Chondrocyte (in vitro differentiated cells): ENCODE data around the gene GRHL1. TPM values are rescaled to one million over a fixed set of nuclear protein-coding genes. Genes with fewer than 3 reads are reported as not detected.
"Not testable (repeated sequence)": the region's sequence is repeated elsewhere in the genome, so short reads cannot be mapped to it uniquely, and the experiment has no call there.

ENCODE experiments used
- DNase-seq: peaks from one replicate; pipeline ENCODE4 v3.0.0; 2021; ENCODE audit warnings: mixed read lengths, low spot score
- H3K27ac Mint-ChIP-seq: one replicate; pipeline ENCODE4 v1.8.0; 2021; ENCODE audit warnings: mild to moderate bottlenecking, moderate library complexity, mixed read lengths; ENCODE audit not compliant: unreplicated experiment
- H3K27me3 Mint-ChIP-seq: 2 replicates; pipeline ENCODE4 v1.8.0; 2021; ENCODE audit warnings: low read depth, mixed read lengths
- H3K36me3 Mint-ChIP-seq: 2 replicates; pipeline ENCODE4 v1.8.0; 2021; ENCODE audit warnings: low read depth, mixed read lengths
- H3K4me1 Mint-ChIP-seq: 2 replicates; pipeline ENCODE4 v1.8.0; 2021; ENCODE audit warnings: low read depth, mild to moderate bottlenecking, mixed read lengths
- H3K4me3 Mint-ChIP-seq: one replicate; pipeline ENCODE4 v1.8.0; 2021; ENCODE audit warnings: mild to moderate bottlenecking, moderate library complexity, mixed read lengths; ENCODE audit not compliant: unreplicated experiment
- H3K9me3 Mint-ChIP-seq: 2 replicates; pipeline ENCODE4 v1.8.0; 2021; ENCODE audit warnings: low read depth, mixed read lengths
- CTCF ChIP-seq: fragments of 200-600 bp; sonication (generic); IDR thresholded peaks from 2 replicates; pipeline ENCODE4 v1.5.0; 2021; ENCODE audit warnings: antibody characterized with exemption, mild to moderate bottlenecking, moderate library complexity
- total RNA-seq: library from RNA; stranded (reverse); gene quantifications from 3 replicates; pipeline ENCODE4 v1.2.1, GENCODE V29; 2021

The GRHL1 gene
- total RNA-seq, 1 donor from 2014 or later, result 0.42 TPM

- Mint-ChIP-seq H3K27ac (no peak overlapping the region), H3K27me3 (no peaks in the 10 kb centered on the region), H3K9me3 (no peaks in the 10 kb centered on the region), H3K36me3 (no peaks in the 10 kb centered on the region), H3K4me1 (peaks cover 26% of the 10 kb centered on the region), H3K4me3 (no peak overlapping the region)
- no peak for TF ChIP-seq CTCF
- DNase-seq, result peak; percentile 85
Measured at GRCh38 chr2:10009811-10010781, 58.6 kb downstream of the GRHL1 start.

GRCh38 chr2:10010861-10011605 is 59.5 kb downstream of the GRHL1 start:
- H3K9me3 Mint-ChIP-seq, H3K27me3 Mint-ChIP-seq, H3K27ac Mint-ChIP-seq, H3K36me3 Mint-ChIP-seq, H3K4me3 Mint-ChIP-seq: not testable (repeated sequence)
- peaks cover 26% of the 10 kb centered on the region for H3K4me1 Mint-ChIP-seq
- DNase-seq, result peak; percentile 90

DNA sequence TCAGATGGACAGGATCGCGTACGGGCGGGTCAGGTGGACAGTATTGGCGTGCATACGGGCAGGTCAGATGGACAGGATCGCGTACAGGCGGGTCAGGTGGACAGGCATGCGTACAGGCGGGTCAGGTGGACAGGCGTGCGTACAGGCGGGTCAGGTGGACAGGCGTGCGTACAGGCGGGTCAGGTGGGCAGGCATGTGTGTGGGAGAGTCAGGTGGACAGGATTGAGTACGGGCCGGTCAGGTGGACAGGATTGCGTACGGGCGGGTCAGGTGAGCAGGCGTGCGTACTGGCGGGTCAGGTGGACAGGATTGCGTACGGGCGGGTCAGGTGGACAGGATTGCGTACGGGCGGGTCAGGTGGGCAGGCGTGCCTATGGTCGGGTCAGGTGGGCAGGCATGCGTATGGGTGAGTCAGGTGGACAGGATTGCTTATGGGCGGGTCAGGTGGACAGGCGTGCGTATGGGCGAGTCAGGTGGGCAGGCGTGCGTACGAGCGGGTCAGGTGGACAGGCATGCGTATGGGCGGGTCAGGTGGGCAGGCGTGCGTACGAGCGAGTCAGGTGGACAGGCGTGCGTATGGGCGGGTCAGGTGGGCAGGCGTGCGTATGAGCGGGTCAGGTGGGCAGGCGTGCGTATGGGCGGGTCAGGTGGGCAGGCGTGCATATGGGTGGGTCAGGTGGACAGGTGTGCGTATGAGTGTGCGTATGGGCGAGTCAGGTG is 60.3 kb downstream of the GRHL1 start:
- peak; percentile 95 for DNase-seq
- H3K4me3 Mint-ChIP-seq, H3K9me3 Mint-ChIP-seq: not testable (repeated sequence)

GRCh38 chr2:10012366-10012962 is 61.0 kb downstream of the GRHL1 start:
- not testable (repeated sequence) for H3K27ac Mint-ChIP-seq, H3K4me3 Mint-ChIP-seq, H3K36me3 Mint-ChIP-seq, H3K9me3 Mint-ChIP-seq, H3K27me3 Mint-ChIP-seq
- peak; percentile 51 for DNase-seq
- H3K4me1 Mint-ChIP-seq, result peaks cover 18% of the 10 kb centered on the region

More for the DNA sequence above, 60.3 kb downstream of the GRHL1 start:
- not testable (repeated sequence) for H3K27ac Mint-ChIP-seq, H3K27me3 Mint-ChIP-seq, H3K36me3 Mint-ChIP-seq
- H3K4me1 Mint-ChIP-seq, result peaks cover 25% of the 10 kb centered on the region

DNA sequence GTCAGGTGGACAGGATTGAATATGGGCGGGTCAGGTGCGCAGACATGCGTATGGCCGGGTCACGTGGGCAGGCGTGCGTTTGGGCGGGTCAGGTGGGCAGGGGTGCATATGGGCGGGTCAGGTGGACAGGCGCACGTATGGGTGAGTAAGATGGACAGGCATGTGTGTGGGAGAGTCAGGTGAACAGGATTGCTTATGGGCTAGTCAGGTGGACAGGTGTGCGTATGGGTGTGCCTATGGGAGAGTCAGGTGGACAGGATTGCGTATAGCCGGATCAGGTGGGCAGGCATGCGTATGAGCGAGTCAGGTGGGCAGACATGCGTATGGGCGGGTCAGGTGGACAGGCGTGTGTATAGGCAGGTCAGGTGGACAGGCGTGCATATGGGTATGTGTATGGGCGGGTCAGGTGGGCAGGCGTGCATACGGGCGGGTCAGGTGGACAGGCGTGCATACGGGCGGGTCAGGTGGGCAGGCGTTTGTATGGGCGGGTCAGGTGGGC is 61.5 kb downstream of the GRHL1 start:
- H3K4me3 Mint-ChIP-seq, result no peak overlapping the region
- TF ChIP-seq CTCF, result no peak
- H3K36me3 Mint-ChIP-seq, result peaks cover 3% of the 10 kb centered on the region
- H3K4me1 Mint-ChIP-seq, result peaks cover 12% of the 10 kb centered on the region
- peak; percentile 92 for DNase-seq
- no peak overlapping the region for H3K27ac Mint-ChIP-seq
- peaks cover 14% of the 10 kb centered on the region for H3K9me3 Mint-ChIP-seq
- H3K27me3 Mint-ChIP-seq, result peaks cover 8% of the 10 kb centered on the region

DNA sequence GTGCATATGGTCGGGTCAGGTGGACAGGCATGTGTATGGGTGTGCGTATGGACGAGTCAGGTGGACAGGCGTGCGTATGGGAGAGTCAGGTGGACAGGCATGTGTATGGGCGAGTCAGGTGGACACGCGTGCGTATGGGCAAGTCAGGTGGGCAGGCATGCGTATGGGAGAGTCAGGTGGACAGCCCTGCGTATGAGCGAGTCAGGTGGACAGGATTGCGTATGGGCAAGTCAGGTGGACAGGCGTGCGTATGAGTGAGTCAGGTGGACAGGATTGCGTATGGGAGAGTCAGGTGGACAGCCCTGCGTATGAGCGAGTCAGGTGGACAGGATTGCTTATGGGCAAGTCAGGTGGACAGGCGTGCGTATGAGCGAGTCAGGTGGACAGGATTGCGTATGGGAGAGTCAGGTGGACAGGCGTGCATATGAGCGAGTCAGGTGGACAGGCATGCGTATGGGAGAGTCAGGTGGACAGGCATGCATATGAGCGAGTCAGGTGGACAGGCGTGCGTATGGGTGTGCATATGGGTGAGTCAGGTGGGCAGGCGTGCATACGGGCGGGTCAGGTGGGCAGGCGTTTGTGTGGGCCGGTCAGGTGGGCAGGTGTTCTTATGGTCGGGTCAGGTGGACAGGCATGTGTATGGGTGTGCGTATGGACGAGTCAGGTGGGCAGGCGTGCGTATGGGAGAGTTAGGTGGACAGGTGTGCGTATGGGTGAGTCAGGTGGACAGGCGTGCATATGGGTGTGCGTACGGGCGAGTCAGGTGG is 62.3 kb downstream of the GRHL1 start:
- peak; percentile 82 for DNase-seq
- not testable (repeated sequence) for H3K4me1 Mint-ChIP-seq
- peaks cover 16% of the 10 kb centered on the region for H3K9me3 Mint-ChIP-seq

More for the DNA sequence above, 62.3 kb downstream of the GRHL1 start:
- H3K4me3 Mint-ChIP-seq, H3K36me3 Mint-ChIP-seq, H3K27ac Mint-ChIP-seq: not testable (repeated sequence)
- H3K27me3 Mint-ChIP-seq, result peaks cover 13% of the 10 kb centered on the region
